Measurements from ENCODE around the gene APAF1. TPM values are rescaled to one million over a fixed set of nuclear protein-coding genes. Genes with fewer than 3 reads are reported as not detected.

APAF1 gene
- total and polyA plus RNA-seq, 2 of the 13 experiments (the other 11 are each of a cell fraction or from before 2014, with no cell fraction given) = 6.0 to 13.0 TPM

DNA sequence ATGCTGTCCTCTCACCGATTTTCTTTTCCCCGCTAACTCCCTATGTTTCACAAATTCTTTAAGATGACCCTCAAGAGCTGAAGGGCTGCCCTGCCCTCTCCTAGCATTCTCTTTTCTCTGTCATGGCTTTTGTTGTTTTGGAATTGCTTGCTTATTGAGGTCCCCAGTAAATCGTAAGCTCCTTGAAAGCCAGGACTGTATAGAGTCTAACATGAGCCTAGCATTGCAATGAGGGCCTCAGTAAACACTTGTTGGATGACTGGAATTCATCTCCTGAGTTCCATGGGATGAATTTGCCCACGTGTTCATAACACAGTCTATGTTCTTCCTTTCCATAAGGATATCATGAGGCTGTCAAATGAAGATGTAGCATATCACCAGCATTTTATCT is 92.2 kb downstream of the APAF1 start (continued):
- no peak for TF ChIP-seq ONECUT2 (CRISPR knock-in tag; IDR thresholded peaks at IDR 0.05)
- TF ChIP-seq NFYB (CRISPR knock-in tag; IDR thresholded peaks at IDR 0.05) = no peak
- no peak for TF ChIP-seq PHF8 (CRISPR knock-in tag; IDR thresholded peaks at IDR 0.05)
- no peak for TF ChIP-seq ZNF329 (CRISPR knock-in tag; IDR thresholded peaks at IDR 0.05; ENCODE audit: low read depth)
- TF ChIP-seq, protein P1, sequence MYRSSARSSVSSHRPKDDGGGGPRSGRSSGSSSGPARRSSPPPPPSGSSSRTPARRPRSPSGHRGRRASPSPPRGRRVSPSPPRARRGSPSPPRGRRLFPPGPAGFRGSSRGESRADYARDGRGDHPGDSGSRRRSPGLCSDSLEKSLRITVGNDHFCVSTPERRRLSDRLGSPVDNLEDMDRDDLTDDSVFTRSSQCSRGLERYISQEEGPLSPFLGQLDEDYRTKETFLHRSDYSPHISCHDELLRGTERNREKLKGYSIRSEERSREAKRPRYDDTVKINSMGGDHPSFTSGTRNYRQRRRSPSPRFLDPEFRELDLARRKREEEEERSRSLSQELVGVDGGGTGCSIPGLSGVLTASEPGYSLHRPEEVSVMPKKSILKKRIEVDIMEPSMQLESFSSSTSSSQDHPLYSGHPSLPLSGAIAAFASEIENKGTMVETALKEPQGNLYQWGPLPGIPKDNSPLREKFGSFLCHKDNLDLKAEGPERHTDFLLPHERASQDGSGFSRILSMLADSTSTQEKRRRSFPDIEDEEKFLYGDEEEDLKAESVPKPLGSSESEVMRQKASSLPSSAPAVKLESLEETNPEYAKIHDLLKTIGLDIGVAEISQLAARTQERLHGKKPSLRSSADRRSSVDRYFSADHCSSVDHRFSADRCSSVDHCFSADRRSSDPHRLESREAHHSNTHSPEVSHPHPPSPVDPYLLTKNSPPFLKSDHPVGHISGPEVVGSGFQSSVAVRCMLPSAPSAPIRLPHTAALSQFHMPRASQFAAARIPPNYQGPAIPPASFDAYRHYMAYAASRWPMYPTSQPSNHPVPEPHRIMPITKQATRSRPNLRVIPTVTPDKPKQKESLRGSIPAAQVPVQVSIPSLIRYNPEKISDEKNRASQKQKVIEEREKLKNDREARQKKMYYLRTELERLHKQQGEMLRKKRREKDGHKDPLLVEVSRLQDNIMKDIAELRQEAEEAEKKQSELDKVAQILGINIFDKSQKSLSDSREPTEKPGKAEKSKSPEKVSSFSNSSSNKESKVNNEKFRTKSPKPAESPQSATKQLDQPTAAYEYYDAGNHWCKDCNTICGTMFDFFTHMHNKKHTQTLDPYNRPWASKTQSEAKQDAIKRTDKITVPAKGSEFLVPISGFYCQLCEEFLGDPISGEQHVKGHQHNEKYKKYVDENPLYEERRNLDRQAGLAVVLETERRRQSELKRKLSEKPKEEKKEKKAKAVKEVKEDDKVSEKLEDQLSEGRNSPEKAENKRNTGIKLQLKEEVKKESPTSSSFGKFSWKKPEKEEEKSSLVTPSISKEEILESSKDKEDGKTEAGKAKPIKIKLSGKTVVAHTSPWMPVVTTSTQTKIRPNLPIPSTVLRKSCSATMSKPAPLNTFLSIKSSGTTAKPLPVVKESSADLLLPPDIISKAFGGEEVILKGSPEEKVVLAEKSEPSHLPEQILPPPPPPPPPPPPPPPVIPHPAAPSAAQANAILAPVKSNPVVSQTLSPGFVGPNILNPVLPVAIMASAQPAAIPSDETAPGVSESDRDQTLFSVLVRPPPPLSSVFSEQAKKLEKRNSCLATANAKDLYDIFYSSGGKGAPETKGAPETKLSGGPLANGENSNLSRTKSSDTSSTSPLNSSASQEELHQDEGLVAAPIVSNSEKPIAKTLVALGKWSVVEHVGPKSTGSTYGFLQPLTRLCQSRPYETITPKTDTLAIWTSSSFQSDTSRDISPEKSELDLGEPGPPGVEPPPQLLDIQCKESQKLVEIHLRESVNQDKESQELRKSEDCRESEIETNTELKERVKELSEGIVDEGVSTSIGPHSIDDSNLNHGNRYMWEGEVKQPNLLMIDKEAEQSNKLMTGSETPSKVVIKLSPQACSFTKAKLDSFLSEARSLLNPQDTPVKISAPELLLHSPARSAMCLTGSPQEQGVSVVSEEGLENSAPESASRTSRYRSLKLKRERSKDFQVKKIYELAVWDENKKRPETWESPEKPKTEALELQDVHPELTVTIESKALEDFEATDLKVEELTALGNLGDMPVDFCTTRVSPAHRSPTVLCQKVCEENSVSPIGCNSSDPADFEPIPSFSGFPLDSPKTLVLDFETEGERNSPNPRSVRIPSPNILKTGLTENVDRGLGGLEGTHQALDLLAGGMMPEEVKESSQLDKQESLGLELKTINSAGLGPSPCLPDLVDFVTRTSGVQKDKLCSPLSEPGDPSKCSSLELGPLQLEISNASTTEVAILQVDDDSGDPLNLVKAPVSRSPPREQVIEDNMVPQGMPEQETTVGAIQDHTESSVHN (CRISPR knock-in tag; IDR thresholded peaks at IDR 0.05) = no peak
- TF ChIP-seq, protein P2, sequence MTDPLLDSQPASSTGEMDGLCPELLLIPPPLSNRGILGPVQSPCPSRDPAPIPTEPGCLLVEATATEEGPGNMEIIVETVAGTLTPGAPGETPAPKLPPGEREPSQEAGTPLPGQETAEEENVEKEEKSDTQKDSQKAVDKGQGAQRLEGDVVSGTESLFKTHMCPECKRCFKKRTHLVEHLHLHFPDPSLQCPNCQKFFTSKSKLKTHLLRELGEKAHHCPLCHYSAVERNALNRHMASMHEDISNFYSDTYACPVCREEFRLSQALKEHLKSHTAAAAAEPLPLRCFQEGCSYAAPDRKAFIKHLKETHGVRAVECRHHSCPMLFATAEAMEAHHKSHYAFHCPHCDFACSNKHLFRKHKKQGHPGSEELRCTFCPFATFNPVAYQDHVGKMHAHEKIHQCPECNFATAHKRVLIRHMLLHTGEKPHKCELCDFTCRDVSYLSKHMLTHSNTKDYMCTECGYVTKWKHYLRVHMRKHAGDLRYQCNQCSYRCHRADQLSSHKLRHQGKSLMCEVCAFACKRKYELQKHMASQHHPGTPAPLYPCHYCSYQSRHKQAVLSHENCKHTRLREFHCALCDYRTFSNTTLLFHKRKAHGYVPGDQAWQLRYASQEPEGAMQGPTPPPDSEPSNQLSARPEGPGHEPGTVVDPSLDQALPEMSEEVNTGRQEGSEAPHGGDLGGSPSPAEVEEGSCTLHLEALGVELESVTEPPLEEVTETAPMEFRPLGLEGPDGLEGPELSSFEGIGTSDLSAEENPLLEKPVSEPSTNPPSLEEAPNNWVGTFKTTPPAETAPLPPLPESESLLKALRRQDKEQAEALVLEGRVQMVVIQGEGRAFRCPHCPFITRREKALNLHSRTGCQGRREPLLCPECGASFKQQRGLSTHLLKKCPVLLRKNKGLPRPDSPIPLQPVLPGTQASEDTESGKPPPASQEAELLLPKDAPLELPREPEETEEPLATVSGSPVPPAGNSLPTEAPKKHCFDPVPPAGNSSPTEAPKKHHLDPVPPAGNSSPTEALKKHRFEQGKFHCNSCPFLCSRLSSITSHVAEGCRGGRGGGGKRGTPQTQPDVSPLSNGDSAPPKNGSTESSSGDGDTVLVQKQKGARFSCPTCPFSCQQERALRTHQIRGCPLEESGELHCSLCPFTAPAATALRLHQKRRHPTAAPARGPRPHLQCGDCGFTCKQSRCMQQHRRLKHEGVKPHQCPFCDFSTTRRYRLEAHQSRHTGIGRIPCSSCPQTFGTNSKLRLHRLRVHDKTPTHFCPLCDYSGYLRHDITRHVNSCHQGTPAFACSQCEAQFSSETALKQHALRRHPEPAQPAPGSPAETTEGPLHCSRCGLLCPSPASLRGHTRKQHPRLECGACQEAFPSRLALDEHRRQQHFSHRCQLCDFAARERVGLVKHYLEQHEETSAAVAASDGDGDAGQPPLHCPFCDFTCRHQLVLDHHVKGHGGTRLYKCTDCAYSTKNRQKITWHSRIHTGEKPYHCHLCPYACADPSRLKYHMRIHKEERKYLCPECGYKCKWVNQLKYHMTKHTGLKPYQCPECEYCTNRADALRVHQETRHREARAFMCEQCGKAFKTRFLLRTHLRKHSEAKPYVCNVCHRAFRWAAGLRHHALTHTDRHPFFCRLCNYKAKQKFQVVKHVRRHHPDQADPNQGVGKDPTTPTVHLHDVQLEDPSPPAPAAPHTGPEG (CRISPR knock-in tag; IDR thresholded peaks at IDR 0.05) = 0 out of 2 replicates have a peak, but pooled peaks have one; percentile 6
- TF ChIP-seq, protein P3, sequence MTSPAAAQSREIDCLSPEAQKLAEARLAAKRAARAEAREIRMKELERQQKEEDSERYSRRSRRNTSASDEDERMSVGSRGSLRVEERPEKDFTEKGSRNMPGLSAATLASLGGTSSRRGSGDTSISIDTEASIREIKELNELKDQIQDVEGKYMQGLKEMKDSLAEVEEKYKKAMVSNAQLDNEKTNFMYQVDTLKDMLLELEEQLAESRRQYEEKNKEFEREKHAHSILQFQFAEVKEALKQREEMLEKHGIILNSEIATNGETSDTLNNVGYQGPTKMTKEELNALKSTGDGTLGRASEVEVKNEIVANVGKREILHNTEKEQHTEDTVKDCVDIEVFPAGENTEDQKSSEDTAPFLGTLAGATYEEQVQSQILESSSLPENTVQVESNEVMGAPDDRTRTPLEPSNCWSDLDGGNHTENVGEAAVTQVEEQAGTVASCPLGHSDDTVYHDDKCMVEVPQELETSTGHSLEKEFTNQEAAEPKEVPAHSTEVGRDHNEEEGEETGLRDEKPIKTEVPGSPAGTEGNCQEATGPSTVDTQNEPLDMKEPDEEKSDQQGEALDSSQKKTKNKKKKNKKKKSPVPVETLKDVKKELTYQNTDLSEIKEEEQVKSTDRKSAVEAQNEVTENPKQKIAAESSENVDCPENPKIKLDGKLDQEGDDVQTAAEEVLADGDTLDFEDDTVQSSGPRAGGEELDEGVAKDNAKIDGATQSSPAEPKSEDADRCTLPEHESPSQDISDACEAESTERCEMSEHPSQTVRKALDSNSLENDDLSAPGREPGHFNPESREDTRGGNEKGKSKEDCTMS (CRISPR knock-in tag; conservative IDR thresholded peaks at IDR 0.05) = no peak
- TF ChIP-seq NR2C2 (CRISPR knock-in tag; IDR thresholded peaks at IDR 0.05; ENCODE audit: borderline replicate concordance) = no peak
- TF ChIP-seq JUN (CRISPR knock-in tag; IDR thresholded peaks at IDR 0.05) = no peak
- TF ChIP-seq ZNF260 (CRISPR knock-in tag; IDR thresholded peaks at IDR 0.05; ENCODE audit: borderline replicate concordance, low read depth) = no peak
- TF ChIP-seq, protein P4, sequence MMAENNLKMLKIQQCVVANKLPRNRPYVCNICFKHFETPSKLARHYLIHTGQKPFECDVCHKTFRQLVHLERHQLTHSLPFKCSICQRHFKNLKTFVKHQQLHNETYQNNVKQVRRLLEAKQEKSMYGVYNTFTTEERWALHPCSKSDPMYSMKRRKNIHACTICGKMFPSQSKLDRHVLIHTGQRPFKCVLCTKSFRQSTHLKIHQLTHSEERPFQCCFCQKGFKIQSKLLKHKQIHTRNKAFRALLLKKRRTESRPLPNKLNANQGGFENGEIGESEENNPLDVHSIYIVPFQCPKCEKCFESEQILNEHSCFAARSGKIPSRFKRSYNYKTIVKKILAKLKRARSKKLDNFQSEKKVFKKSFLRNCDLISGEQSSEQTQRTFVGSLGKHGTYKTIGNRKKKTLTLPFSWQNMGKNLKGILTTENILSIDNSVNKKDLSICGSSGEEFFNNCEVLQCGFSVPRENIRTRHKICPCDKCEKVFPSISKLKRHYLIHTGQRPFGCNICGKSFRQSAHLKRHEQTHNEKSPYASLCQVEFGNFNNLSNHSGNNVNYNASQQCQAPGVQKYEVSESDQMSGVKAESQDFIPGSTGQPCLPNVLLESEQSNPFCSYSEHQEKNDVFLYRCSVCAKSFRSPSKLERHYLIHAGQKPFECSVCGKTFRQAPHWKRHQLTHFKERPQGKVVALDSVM (CRISPR knock-in tag; IDR thresholded peaks at IDR 0.05) = no peak
